Calu3 (cell line): ENCODE measurements around the gene RFTN2. TPM values are rescaled to one million over a fixed set of nuclear protein-coding genes. Genes with fewer than 3 reads are reported as not detected.

Source experiments
- BruUV-seq: library from RNA; stranded (reverse); fragments of 400-500 nt; replicated peaks from 2 replicates; lab custom pipeline; 2021; lab: Mats Ljungman, UMichigan
- CTCF ChIA-PET: fragments of 300-600 bp; sonication (Branson Sonifier 250); formaldehyde crosslinking; loops from one replicate; lab custom pipeline; 2022; ENCODE audit warnings: antibody characterized with exemption; lab: Charles Lee
- DNase-seq: peaks from one replicate; pipeline ENCODE4 v3.0.0; 2022
- H3K27ac Mint-ChIP-seq: one replicate; pipeline ENCODE4 v1.8.0; 2022; ENCODE audit warnings: mixed read lengths; ENCODE audit not compliant: unreplicated experiment
- H3K27me3 Mint-ChIP-seq: one replicate; pipeline ENCODE4 v1.8.0; 2022; ENCODE audit warnings: mixed read lengths; ENCODE audit not compliant: unreplicated experiment
- H3K36me3 Mint-ChIP-seq: one replicate; pipeline ENCODE4 v1.8.0; 2022; ENCODE audit warnings: mild to moderate bottlenecking, moderate library complexity, mixed read lengths; ENCODE audit not compliant: insufficient read depth, unreplicated experiment
- H3K4me1 Mint-ChIP-seq: one replicate; pipeline ENCODE4 v1.8.0; 2022; ENCODE audit warnings: mild to moderate bottlenecking, low read depth, mixed read lengths; ENCODE audit not compliant: unreplicated experiment
- H3K4me3 Mint-ChIP-seq: one replicate; pipeline ENCODE4 v1.8.0; 2022; ENCODE audit warnings: mild to moderate bottlenecking, low read depth, moderate library complexity, mixed read lengths; ENCODE audit not compliant: unreplicated experiment
- H3K9me3 Mint-ChIP-seq: one replicate; pipeline ENCODE4 v1.8.0; 2022; ENCODE audit warnings: low read depth, mixed read lengths; ENCODE audit not compliant: unreplicated experiment
- intact Hi-C: fragments of 100-400 bp; cut with micrococcal nuclease; formaldehyde crosslinking; loops from one replicate; pipeline ENCODE4 v1.10.0; 2022; ENCODE audit not compliant: unreplicated experiment
- total RNA-seq: library from RNA; stranded (reverse); gene quantifications from 2 replicates; pipeline ENCODE4 v1.2.3, GENCODE V29; 2022
- TF ChIP-seq, protein P1 (sequence below): fragments of 200-600 bp; IDR thresholded peaks from one replicate; pipeline ENCODE4 v1.8.0; 2022; ENCODE audit warnings: antibody characterized with exemption; ENCODE audit not compliant: unreplicated experiment

Gene RFTN2
- total RNA-seq, 1 experiment from 2014 or later, result 0.05 TPM

DNA sequence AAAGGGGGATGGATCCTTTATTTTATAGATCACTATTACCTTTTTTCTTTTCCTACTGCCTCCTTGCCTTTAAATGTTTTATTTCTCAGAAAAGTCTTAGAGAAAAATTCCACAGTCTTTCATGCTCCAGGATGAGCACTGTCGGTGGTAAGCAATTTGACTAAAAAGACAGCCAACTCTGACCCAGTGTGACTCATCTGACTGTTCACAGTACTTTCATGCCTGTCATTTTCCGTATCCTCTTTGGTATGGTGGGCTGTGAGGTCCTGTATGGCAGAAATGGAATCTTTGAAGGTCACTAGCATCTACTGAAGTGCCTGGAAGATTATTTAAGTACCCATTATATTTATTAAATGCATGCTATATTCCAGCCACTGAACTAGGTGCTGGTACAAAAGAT is 2.1 kb upstream of the RFTN2 start:
- TF ChIP-seq, protein P1, sequence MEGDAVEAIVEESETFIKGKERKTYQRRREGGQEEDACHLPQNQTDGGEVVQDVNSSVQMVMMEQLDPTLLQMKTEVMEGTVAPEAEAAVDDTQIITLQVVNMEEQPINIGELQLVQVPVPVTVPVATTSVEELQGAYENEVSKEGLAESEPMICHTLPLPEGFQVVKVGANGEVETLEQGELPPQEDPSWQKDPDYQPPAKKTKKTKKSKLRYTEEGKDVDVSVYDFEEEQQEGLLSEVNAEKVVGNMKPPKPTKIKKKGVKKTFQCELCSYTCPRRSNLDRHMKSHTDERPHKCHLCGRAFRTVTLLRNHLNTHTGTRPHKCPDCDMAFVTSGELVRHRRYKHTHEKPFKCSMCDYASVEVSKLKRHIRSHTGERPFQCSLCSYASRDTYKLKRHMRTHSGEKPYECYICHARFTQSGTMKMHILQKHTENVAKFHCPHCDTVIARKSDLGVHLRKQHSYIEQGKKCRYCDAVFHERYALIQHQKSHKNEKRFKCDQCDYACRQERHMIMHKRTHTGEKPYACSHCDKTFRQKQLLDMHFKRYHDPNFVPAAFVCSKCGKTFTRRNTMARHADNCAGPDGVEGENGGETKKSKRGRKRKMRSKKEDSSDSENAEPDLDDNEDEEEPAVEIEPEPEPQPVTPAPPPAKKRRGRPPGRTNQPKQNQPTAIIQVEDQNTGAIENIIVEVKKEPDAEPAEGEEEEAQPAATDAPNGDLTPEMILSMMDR, result no peak
- intact Hi-C loops, result no loop called here
- CTCF ChIA-PET, result no interaction called here
- H3K9me3 Mint-ChIP-seq, result no peaks in the 10 kb centered on the region
- H3K4me1 Mint-ChIP-seq, result no peaks in the 10 kb centered on the region
- no peak overlapping the region for H3K27ac Mint-ChIP-seq
- no peaks in the 10 kb centered on the region for H3K27me3 Mint-ChIP-seq
- H3K4me3 Mint-ChIP-seq, result no peak overlapping the region
- H3K36me3 Mint-ChIP-seq, result no peaks in the 10 kb centered on the region
- DNase-seq, result no peak
- BruUV-seq, result no TSS peak

DNA sequence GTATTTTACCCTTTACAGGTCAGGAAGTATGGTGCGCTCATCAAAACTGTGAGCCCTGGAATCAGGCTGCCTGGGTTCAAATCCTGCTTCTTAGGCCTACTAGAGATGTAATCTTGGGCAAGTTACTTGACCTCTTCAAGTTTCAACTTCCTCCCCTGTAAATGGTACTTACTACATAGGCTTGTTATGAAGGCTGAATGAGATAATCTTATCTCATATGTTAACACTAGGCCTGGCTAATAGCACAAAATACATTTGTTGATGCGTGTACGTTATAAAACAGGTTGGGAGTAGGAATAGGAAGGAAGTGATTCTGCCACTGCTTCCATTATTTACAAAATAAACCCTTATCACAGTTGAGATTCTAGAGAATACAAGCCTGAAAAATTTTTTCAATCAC is 1.7 kb upstream of the RFTN2 start:
- Mint-ChIP-seq H3K36me3 (no peaks in the 10 kb centered on the region), H3K9me3 (no peaks in the 10 kb centered on the region), H3K4me3 (no peak overlapping the region), H3K27ac (no peak overlapping the region), H3K4me1 (no peaks in the 10 kb centered on the region), H3K27me3 (no peaks in the 10 kb centered on the region)
- TF ChIP-seq, protein P1, result no peak
- no peak for DNase-seq
- intact Hi-C loops, result no loop called here
- no TSS peak for BruUV-seq
- CTCF ChIA-PET, result no interaction called here

DNA sequence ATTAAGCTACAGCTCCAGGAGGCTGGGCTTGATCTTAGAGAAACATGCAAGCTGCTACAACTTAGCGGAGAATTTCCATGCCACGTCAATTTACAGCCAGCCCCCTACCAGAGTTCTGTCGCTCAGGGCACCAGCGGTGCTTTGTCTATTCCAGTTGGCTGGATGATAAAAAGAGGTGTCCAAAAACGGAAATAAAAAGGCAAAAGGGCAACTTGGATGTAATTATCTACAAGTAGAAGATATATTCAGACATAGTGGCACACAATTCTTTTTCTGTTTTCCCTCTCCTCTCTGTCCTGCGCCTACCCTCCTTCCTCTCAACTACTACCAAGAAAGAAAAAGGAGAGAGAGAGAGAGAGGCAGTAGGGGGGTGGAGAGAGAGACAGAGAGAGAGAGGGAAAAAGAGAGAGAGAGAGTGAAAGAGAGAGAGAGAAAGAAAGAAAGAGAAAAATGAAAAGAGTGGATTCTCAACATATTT is 363 bp upstream of the RFTN2 start:
- intact Hi-C loops, result no loop called here
- Mint-ChIP-seq H3K4me3 (no peak overlapping the region), H3K27ac (no peak overlapping the region), H3K27me3 (no peaks in the 10 kb centered on the region), H3K9me3 (no peaks in the 10 kb centered on the region), H3K4me1 (no peaks in the 10 kb centered on the region), H3K36me3 (no peaks in the 10 kb centered on the region)
- CTCF ChIA-PET, result no interaction called here
- TF ChIP-seq, protein P1, result no peak
- BruUV-seq, result no TSS peak
- DNase-seq, result no peak

DNA sequence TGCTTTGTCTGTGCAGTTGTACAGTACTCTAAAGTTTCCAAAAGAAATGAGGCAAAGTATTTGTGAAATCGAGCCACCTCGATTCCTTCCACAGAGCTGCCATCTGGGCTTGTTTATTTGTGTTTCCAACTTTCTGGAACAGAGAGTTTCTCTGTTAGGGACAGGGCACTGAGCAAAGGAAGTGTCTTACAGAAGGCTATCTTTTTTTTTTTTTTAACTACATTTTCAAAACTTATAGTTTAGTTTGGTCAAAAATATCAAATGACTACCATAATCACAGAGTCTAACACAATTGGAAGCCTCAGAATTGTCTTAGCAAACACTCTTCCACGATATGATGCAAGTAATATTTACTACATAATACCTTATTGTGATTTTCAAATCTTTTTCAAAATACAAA is 796 bp downstream of the RFTN2 start:
- CTCF ChIA-PET, result no interaction called here
- BruUV-seq, result no TSS peak
- intact Hi-C loops, result no loop called here
- H3K9me3 Mint-ChIP-seq, result no peaks in the 10 kb centered on the region
- no peaks in the 10 kb centered on the region for H3K27me3 Mint-ChIP-seq
- H3K4me3 Mint-ChIP-seq, result no peak overlapping the region
- DNase-seq, result no peak
- H3K36me3 Mint-ChIP-seq, result no peaks in the 10 kb centered on the region
- no peak overlapping the region for H3K27ac Mint-ChIP-seq
- no peaks in the 10 kb centered on the region for H3K4me1 Mint-ChIP-seq
- TF ChIP-seq, protein P1, result no peak
